ENCODE measurements around the gene LNX1.

DNA sequence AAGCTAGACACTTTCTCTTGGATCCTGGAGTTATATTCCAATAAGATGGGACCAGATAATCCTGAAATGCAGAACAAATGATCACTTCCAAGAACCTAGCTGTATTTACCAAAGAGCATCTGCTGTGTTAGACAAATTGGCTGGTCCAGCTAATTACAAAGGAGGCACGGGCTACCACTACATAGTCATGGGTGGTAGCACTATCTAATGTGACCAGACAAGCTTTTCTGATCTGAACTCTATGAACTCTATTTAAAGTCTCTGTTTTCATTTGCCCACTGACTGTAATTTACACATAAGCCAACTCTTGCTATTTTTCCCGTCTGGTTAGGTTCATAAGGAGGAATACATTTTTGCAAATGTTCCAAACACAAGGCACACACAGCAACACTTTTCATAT is 34.6 kb downstream of the LNX1 start:
- TF ChIP-seq, protein P1, sequence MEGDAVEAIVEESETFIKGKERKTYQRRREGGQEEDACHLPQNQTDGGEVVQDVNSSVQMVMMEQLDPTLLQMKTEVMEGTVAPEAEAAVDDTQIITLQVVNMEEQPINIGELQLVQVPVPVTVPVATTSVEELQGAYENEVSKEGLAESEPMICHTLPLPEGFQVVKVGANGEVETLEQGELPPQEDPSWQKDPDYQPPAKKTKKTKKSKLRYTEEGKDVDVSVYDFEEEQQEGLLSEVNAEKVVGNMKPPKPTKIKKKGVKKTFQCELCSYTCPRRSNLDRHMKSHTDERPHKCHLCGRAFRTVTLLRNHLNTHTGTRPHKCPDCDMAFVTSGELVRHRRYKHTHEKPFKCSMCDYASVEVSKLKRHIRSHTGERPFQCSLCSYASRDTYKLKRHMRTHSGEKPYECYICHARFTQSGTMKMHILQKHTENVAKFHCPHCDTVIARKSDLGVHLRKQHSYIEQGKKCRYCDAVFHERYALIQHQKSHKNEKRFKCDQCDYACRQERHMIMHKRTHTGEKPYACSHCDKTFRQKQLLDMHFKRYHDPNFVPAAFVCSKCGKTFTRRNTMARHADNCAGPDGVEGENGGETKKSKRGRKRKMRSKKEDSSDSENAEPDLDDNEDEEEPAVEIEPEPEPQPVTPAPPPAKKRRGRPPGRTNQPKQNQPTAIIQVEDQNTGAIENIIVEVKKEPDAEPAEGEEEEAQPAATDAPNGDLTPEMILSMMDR (IDR thresholded peaks at IDR 0.05), result no peak
- TF ChIP-seq POLR2A (IDR thresholded peaks at IDR 0.05) (no peak), EP300 (IDR thresholded peaks at IDR 0.05) (no peak), POLR2AphosphoS5 (IDR thresholded peaks at IDR 0.05) (no peak)

All from suprapubic skin (tissue), 4 donors.